Neural cell (in vitro differentiated cells): ENCODE measurements around the gene RMC1. TPM values are rescaled to one million over a fixed set of nuclear protein-coding genes. Genes with fewer than 3 reads are reported as not detected.

ENCODE experiments used
- H2AFZ ChIP-seq: fragments of 200-600, 300-800 bp; sonication (generic), shearing (Covaris generic); 2 replicates; pipeline ENCODE4 v1.6.0; 2014; ENCODE audit warnings: low read depth, mild to moderate bottlenecking, antibody characterized with exemption, low read length, moderate library complexity
- H3F3A ChIP-seq: fragments of 200-600 bp; shearing (Covaris generic); 2 replicates; pipeline ENCODE4 v1.6.1; 2016; ENCODE audit warnings: mild to moderate bottlenecking, moderate library complexity, mixed read lengths, antibody characterized with exemption, low read length; ENCODE audit not compliant: insufficient read depth, poor library complexity, severe bottlenecking
- H3K27ac ChIP-seq: fragments of 200-600, 300-800 bp; sonication (generic), shearing (Covaris generic); 2 replicates; pipeline ENCODE4 v1.5.1; 2014; ENCODE audit warnings: mild to moderate bottlenecking, low read length, moderate library complexity
- H3K27me3 ChIP-seq: fragments of 300-800, 200-600 bp; sonication (generic), shearing (Covaris generic); 2 replicates; pipeline ENCODE4 v1.6.0; 2014; ENCODE audit warnings: mild to moderate bottlenecking, low read depth, low read length, moderate library complexity; ENCODE audit not compliant: insufficient read depth
- H3K36me3 ChIP-seq: fragments of 300-800, 200-600 bp; sonication (generic), shearing (Covaris generic); 2 replicates; pipeline ENCODE4 v1.5.1; 2014; ENCODE audit warnings: mild to moderate bottlenecking, antibody characterized with exemption, low read length, moderate library complexity; ENCODE audit not compliant: insufficient read depth
- H3K4me2 ChIP-seq: fragments of 300-800, 200-600 bp; sonication (generic), shearing (Covaris generic); 2 replicates; pipeline ENCODE4 v1.6.0; 2014; ENCODE audit warnings: mild to moderate bottlenecking, low read length
- H3K4me3 ChIP-seq: fragments of 300-800, 200-600 bp; sonication (generic), shearing (Covaris generic); 2 replicates; pipeline ENCODE4 v1.5.1; 2014; ENCODE audit warnings: mild to moderate bottlenecking, low read length, moderate library complexity
- H3K79me2 ChIP-seq: fragments of 200-600 bp; shearing (Covaris generic); replicated peaks from 2 replicates; pipeline ENCODE4 v1.6.0; 2014; ENCODE audit warnings: mild to moderate bottlenecking, low read length, moderate library complexity; ENCODE audit not compliant: insufficient read depth
- H3K9ac ChIP-seq: fragments of 300-800, 200-600 bp; sonication (generic), shearing (Covaris generic); 2 replicates; pipeline ENCODE4 v1.6.1; 2016; ENCODE audit warnings: mild to moderate bottlenecking, low read length, mixed read lengths
- H3K9me2 ChIP-seq: fragments of 200-600 bp; shearing (Covaris generic); 2 replicates; pipeline ENCODE4 v1.6.1; 2016; ENCODE audit warnings: mild to moderate bottlenecking, low read length, mixed read lengths; ENCODE audit not compliant: insufficient read depth
- H3K9me3 ChIP-seq: fragments of 200-600, 300-800 bp; sonication (generic), shearing (Covaris generic); 2 replicates; pipeline ENCODE4 v1.6.1; 2016; ENCODE audit warnings: mild to moderate bottlenecking, mixed run types, low read length, moderate library complexity, mixed read lengths
- H4K20me1 ChIP-seq: fragments of 200-600 bp; shearing (Covaris generic); 2 replicates; pipeline ENCODE4 v1.6.1; 2016; ENCODE audit warnings: mild to moderate bottlenecking, mixed run types; ENCODE audit not compliant: insufficient read depth
- CTCF ChIP-seq: fragments of 450-650 bp; IDR thresholded peaks from 2 replicates; pipeline ENCODE4 v1.5.1; 2014; ENCODE audit warnings: antibody characterized with exemption, mild to moderate bottlenecking, moderate library complexity; ENCODE audit not compliant: poor library complexity, severe bottlenecking
- EP300 ChIP-seq: fragments of 450-650 bp; conservative IDR thresholded peaks from 2 replicates; pipeline ENCODE4 v1.6.1; 2014; ENCODE audit warnings: antibody characterized with exemption, mild to moderate bottlenecking, moderate library complexity; ENCODE audit not compliant: poor library complexity, severe bottlenecking
- EZH2 ChIP-seq: fragments of 200-600, 300-800 bp; shearing (Covaris generic), sonication (generic); IDR thresholded peaks from 2 replicates; pipeline ENCODE4 v1.6.1; 2014; ENCODE audit warnings: antibody characterized with exemption, low read length, borderline replicate concordance, mild to moderate bottlenecking; ENCODE audit not compliant: insufficient read depth, poor library complexity, severe bottlenecking
- MXI1 ChIP-seq: fragments of 450-650 bp; conservative IDR thresholded peaks from 2 replicates; pipeline ENCODE4 v1.6.1; 2014; ENCODE audit warnings: antibody characterized with exemption, mild to moderate bottlenecking; ENCODE audit not compliant: poor library complexity, severe bottlenecking
- POLR2AphosphoS5 ChIP-seq: IDR thresholded peaks from 2 replicates; pipeline ENCODE4 v1.6.1; 2012
- RAD21 ChIP-seq: fragments of 450-650 bp; conservative IDR thresholded peaks from 2 replicates; pipeline ENCODE4 v1.6.1; 2014; ENCODE audit warnings: antibody characterized with exemption, mild to moderate bottlenecking, moderate library complexity
- SMC3 ChIP-seq: fragments of 450-650 bp; conservative IDR thresholded peaks from 2 replicates; pipeline ENCODE4 v1.6.1; 2014; ENCODE audit warnings: antibody characterized with exemption, mild to moderate bottlenecking, moderate library complexity; ENCODE audit not compliant: poor library complexity
- TAF1 ChIP-seq: IDR thresholded peaks from 2 replicates; pipeline ENCODE4 v1.6.1; 2012; ENCODE audit warnings: low read depth
- polyA plus RNA-seq: library from polyadenylated mRNA; depleted of rRNA; stranded (reverse); fragments of >200 nt; gene quantifications from 2 replicates; pipeline ENCODE4 v1.2.3, GENCODE V29; 2014
- TF ChIP-seq, protein P1 (sequence below): IDR thresholded peaks from 2 replicates; pipeline ENCODE4 v1.6.1; 2012; ENCODE audit warnings: borderline replicate concordance

RMC1 gene
- polyA plus RNA-seq, 1 donor from 2014 or later = 42.2 TPM

GRCh38 chr18:23565916-23566547, 62.7 kb downstream of the RMC1 start:
- no peaks in the 10 kb centered on the region for H3F3A ChIP-seq
- no peak overlapping the region for H3K27ac ChIP-seq
- no peak for TF ChIP-seq CTCF
- TF ChIP-seq POLR2AphosphoS5 = no peak
- TF ChIP-seq RAD21 = no peak
- no peak for TF ChIP-seq MXI1
- no peak for TF ChIP-seq TAF1
- no peak for TF ChIP-seq EZH2
- TF ChIP-seq SMC3 = no peak
- TF ChIP-seq EP300 = no peak
- TF ChIP-seq, protein P1, sequence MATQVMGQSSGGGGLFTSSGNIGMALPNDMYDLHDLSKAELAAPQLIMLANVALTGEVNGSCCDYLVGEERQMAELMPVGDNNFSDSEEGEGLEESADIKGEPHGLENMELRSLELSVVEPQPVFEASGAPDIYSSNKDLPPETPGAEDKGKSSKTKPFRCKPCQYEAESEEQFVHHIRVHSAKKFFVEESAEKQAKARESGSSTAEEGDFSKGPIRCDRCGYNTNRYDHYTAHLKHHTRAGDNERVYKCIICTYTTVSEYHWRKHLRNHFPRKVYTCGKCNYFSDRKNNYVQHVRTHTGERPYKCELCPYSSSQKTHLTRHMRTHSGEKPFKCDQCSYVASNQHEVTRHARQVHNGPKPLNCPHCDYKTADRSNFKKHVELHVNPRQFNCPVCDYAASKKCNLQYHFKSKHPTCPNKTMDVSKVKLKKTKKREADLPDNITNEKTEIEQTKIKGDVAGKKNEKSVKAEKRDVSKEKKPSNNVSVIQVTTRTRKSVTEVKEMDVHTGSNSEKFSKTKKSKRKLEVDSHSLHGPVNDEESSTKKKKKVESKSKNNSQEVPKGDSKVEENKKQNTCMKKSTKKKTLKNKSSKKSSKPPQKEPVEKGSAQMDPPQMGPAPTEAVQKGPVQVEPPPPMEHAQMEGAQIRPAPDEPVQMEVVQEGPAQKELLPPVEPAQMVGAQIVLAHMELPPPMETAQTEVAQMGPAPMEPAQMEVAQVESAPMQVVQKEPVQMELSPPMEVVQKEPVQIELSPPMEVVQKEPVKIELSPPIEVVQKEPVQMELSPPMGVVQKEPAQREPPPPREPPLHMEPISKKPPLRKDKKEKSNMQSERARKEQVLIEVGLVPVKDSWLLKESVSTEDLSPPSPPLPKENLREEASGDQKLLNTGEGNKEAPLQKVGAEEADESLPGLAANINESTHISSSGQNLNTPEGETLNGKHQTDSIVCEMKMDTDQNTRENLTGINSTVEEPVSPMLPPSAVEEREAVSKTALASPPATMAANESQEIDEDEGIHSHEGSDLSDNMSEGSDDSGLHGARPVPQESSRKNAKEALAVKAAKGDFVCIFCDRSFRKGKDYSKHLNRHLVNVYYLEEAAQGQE = no peak
- H3K4me2 ChIP-seq = no peak overlapping the region
- no peaks in the 10 kb centered on the region for H3K79me2 ChIP-seq
- H2AFZ ChIP-seq = no peak overlapping the region
- no peaks in the 10 kb centered on the region for H3K27me3 ChIP-seq
- no peaks in the 10 kb centered on the region for H3K9me3 ChIP-seq
- no peaks in the 10 kb centered on the region for H4K20me1 ChIP-seq
- H3K4me3 ChIP-seq = no peak overlapping the region
- H3K9ac ChIP-seq = no peak overlapping the region
- H3K36me3 ChIP-seq = peaks cover 14% of the 10 kb centered on the region
- H3K9me2 ChIP-seq = no peaks in the 10 kb centered on the region

DNA sequence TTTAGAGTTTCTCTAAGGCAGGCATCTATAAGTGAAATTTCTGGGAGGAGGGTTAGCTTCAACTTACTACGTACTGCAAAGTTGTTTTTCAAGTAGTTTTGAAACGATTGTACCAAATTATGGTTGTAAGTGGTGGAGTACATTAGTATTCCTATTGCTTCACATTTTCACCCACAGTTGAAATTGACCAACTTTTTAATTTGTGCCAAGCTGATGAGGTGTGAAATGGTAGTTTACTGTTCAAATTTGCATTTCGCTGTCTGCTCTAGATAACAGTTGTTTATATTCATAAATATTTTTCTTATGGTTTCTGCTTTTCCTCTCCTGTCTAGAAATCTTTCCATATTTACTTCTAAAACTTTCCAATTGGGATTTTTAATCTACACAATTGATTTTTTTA, 64.4 kb downstream of the RMC1 start:
- TF ChIP-seq RAD21 (no peak), SMC3 (no peak), TAF1 (no peak), CTCF (no peak), MXI1 (no peak), EP300 (no peak)
- TF ChIP-seq, protein P1 = no peak
- Histone ChIP-seq H3K9me2 (no peaks in the 10 kb centered on the region), H3K27ac (no peak overlapping the region), H3K27me3 (no peaks in the 10 kb centered on the region), H2AFZ (no peak overlapping the region), H3K9ac (no peak overlapping the region), H3K79me2 (no peaks in the 10 kb centered on the region), H3K4me3 (no peak overlapping the region), H3F3A (no peaks in the 10 kb centered on the region), H3K36me3 (peaks cover 11% of the 10 kb centered on the region), H3K9me3 (no peaks in the 10 kb centered on the region), H4K20me1 (no peaks in the 10 kb centered on the region), H3K4me2 (no peak overlapping the region)
